ENCODE data around the gene SRSF7.
"Not testable (repeated sequence)": the region's sequence is repeated elsewhere in the genome, so short reads cannot be mapped to it uniquely, and the experiment has no call there.

SRSF7 gene

DNA sequence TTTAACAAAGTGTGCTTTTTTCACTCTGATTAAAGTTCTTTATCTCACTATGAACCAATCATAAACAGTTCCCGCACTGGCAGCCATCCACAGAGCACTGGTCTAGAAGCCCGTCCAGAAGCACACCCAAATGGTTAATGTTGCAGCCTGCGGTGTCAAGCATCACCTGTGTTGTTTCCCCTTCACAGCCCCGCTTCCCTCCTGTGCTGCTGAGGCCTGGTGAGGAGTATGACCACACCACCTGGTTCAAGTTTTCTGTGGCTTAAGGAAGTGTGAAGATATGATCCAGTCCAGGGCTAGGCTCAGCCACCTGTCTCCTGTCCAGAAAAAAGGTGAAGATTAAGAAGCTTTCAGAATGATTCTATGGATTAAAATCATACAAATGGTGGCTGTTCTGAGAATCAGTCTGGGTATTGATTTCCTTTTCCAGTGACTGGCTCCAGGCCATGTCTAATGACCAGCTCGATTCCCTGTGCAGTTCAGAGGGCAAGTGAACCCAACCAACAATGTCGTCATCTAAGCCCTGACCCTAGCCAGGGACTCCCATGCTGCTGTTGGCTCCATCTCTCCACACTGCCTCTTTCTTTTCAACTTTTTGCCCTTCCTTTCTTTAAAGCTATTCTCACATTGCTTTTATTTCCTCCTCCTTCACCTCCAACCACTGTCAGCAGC is 17.7 kb downstream of the SRSF7 start:
- no peak for DNase-seq

- DNase-seq: no peak
Measured at GRCh38 chr2:38731684-38732221, 19.4 kb downstream of the SRSF7 start.

DNA sequence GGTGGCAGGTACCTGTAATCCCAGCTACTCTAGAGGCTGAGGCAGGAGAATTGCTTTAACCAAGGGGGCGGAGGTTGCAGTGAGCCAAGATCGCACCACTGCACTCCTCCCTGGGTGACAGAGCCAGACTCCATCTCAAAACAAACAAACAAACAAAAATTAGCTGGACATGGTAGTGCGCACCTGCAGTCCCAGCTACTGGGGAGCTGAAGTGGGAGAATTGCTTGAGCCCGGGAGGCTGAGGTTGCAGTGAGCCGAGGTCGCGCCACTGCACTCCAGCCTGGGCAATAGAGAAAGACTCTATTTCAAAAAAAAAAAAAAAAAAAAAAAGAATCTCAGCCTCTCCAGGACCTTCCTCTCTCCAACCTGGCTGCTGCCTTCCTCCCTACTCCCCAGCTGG is 20.1 kb downstream of the SRSF7 start:
- no peak for DNase-seq

DNA sequence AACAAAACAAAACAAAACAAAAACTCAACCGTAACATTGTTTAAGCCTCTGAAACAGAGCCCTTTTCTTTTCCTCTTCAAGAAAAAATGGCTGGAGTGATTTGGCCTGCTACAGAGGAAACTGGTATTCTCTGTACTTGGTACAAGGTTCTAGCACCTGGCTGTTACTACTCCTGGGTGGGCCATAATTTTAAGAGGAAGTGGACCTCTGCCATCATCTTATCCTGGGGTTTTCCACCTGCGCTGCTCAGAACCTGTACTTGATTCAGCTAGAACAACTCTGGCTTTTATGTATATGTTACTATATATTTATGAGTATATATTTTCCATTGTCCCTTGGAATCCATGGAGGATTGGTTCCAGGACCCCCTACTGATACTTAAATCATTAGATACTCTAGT is 22.5 kb downstream of the SRSF7 start:
- no peak for DNase-seq

DNA sequence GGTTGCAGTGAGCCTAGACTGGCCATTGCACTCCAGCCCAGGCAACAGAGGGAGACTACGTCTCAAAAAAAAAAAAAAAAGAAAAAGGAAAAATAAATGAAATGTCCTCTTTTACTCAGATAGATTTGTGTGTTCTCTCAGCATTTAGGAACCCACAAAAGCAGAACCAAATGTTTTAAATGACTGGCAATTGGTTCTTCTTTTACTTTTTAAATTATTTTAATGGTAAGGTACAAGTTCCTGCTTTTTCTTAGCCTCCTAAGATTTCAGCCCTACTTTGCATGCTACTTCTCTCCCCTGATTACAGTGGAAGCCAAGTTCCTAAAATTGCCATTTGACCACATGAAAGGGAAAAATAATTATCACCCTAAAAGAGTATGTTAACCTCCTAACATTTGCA is 23.5 kb downstream of the SRSF7 start:
- no peak for DNase-seq

GRCh38 chr2:38723173-38723572 is 28.0 kb downstream of the SRSF7 start:
- no peak for DNase-seq

- DNase-seq: no peak
Measured at GRCh38 chr2:38722271-38723061, 28.7 kb downstream of the SRSF7 start.

DNA sequence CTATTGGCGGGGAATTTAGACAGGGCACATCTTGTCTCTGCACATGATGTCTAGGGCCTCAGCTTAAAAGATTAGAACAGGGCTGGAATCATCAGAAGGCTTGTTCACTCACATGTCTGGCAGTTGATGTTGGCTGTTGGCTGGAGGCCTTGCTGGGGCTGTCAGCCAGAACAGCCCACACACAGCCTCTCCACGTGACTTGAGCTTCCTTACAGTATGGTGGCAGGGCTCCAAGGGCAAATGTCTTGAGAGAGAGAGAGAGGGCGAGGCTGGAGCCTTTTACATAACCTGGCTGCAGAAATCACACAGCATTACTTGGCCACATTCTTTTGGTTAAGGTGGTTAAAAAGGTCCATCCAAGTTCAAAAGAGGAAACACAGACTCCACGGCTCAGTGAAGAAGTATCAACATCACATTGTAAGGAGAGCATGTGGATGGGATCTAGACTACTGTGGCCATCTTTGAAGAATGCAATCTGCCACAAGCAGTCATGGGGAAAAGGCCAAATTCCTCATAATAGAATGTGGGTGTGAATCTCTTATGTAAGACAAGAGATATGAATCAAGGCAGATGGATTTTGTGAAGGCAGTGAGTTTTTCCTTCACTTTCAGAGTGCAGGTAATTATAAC is 30.4 kb downstream of the SRSF7 start:
- peak in 21 of 56 donors; percentile 3 to 71 (median 16) for DNase-seq

DNA sequence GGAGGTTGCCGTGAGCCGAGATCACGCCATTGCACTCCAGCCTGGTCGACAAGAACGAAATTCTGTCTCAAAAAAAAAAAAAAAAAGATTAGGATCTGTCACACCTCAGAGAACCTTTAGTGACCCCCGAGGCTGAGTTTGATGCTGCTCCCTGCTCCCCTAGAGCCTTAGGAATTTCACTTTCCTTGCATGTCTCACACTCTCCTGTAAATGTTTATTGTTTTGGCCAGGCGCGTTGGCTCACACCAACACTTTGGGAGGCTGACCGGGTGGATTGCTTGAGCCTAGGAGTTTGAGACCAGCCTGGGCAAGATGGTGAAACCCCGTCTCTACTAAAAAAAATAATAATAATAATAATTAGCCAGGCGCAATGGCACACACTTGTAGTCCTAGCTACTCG is 31.5 kb downstream of the SRSF7 start:
- no peak for DNase-seq

DNA sequence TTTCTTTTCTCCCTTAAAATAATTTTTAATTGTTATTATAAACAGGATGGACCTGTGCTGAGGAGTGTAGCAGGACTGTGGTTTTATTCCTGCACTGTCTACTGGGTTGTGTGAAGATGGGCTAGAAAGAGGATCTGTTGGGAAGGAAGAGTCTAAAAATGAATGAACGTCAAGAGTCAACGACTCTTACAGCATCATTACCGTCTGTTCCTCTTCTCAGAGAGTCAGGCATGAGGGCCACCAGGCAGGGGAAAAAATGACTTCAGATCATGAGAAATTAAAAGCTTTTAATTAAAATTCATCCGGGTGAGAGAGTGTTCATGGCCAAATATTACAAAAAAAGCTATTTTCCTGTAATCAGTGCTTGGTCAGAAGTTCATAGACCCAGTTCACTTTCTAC is 32.6 kb downstream of the SRSF7 start:
- no peak for DNase-seq

- DNase-seq: no peak
Measured at GRCh38 chr2:38716185-38716584, 35.0 kb downstream of the SRSF7 start.

DNA sequence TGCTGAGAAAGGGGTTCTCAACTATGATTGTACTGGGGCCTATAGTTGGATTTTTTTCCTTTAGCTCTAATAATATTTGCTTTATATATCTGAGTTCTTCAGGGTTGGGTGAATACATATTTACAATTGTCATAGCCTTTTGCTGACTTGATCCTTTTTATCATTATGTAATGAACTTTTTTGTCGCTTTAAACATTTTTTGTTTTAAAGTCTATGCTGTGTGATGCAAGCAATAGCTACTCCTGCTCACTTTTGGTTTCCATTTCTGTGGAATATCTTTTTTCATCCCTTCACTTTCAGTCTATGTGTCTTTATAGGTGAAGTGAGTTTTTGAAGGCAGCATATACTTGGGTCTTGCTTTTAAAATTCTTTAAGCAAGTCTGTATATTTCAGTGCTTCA is 36.2 kb downstream of the SRSF7 start:
- not testable (repeated sequence) for DNase-seq

DNA sequence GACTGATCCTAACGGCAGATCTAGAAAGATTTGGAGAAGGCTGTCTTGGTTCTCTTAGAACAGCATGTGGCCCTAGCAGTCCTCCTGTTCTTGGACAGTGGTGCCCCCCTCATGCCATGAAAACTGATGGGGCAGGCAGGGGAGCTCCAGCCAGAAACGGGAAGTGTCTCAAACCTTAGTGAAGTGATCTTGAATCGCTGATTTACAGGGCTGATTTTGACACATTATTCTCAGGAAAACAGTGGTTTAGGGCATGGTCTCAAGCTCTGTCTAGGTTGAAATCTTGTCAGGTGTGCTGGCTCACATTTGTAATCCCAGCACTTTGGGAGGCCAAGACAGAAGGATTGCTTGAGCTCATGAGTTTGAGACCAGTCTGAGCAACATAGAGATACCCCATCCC is 37.8 kb downstream of the SRSF7 start:
- no peak for DNase-seq

- no peak for DNase-seq
Measured at GRCh38 chr2:38712871-38713270, 38.3 kb downstream of the SRSF7 start.

DNA sequence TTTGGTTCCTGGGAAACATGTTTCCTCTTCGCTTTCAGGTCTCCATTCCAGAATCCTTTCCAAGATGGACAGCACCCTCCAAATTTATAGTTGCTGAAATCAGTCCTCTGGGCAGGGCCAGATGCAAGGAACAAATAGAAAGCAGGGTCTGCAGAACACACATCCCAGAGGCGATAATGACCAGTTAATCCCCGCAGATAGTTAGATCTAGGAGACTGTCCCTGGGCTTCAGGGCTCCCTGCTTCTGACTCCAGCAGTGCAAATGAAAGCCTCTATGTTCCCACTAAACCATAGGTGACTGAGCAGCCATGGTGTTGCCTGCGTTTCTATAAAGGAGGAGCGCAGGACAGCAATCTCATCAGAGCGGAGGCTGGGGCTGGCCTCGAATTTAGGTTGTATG is 38.7 kb downstream of the SRSF7 start:
- DNase-seq: no peak

- no peak for DNase-seq
Measured at GRCh38 chr2:38711558-38711957, 39.6 kb downstream of the SRSF7 start.

DNA sequence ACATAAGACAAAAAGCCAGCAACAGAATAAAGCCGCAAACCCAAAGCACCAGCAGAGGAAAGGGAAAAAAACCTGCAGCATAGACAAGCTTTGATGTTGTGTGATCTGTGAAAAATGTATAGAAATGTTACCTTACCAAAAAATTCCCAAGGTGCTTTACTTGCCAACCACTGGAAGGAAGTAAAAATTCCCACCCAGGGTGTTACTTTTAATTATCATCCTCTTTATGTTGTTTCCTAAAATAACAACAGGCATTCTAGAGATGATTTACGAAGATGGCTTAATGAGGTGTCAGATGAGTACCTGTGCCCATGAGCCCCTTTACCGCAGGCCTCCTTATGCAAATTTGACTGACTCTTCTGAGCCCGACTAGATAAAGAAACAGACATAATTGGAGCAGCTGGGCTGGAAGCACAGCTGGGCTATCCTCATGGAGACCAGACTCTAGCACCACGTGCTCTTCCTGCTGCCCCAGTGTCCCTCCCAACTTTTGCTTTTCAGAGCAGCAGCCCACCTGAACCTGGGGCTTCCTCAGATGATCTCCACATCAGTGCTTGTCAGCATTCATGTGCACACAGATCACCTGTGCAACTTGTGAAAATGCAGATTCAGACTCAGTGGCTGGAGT is 41.5 kb downstream of the SRSF7 start:
- DNase-seq: no peak

DNA sequence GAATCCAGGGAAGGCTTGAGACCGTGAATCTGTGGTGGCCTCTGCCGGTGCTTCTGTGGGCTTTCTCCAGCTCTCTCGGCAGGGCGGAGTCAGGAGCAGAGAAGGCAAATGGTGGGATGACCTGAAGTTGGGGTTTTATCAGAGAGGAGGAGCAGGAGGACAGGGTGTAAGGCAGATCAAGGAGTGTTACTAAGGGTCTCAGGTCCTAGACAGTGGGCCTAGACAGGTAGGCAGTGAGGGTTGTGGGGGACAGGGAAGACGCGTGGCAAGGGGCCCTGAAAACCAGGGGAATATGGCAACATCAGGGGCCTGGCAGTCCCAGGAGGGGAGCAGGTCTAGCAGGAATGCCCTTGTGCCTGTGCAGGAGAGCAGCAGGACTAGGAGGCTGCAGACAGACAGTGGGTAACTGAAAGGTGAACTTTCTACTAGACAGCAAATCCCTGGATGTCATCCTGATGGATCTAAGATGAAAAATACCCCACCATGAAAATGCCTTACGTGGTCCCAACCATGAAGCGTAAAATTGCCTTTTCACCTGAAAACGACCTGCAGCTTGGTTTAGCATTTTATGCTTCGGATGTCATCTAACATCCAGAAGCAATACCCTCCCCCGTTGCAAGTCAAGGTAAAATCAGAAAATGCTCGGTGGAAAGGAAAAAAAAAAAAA is 42.1 kb downstream of the SRSF7 start:
- no peak for DNase-seq

GRCh38 chr2:38708491-38708890 is 42.7 kb downstream of the SRSF7 start:
- DNase-seq: not testable (repeated sequence)

- no peak for DNase-seq
Measured at GRCh38 chr2:38706846-38707345, 44.3 kb downstream of the SRSF7 start.

- DNase-seq: no peak
Measured at GRCh38 chr2:38704664-38705063, 46.5 kb downstream of the SRSF7 start.

All from amygdala (tissue), 56 donors.